Vagina (tissue), 2 donors: ENCODE measurements around the gene REXO4.

Source experiments
- CTCF ChIP-seq, 3 experiments: fragments of 450-650 bp in 2 of 3; fragments of 200-600 bp in 1 of 3; sonication (generic) in 1 of 3; IDR thresholded peaks; one replicate each; pipeline ENCODE4 v1.5.1; 2017 to 2019; ENCODE audit warnings: antibody characterized with exemption in 3 of 3, mild to moderate bottlenecking in 2 of 3, moderate library complexity in 2 of 3
- POLR2A ChIP-seq, 2 donors: fragments of 450-650 bp; IDR thresholded peaks; one replicate each; pipeline ENCODE4 v1.6.1; 2017; ENCODE audit warnings: antibody characterized with exemption in 2 of 2, mild to moderate bottlenecking in 2 of 2, moderate library complexity in 2 of 2
- POLR2AphosphoS5 ChIP-seq, 2 donors: sonication (generic); formaldehyde crosslinking; IDR thresholded peaks; one replicate each; pipeline ENCODE4 v1.9.0; 2017; ENCODE audit warnings: antibody characterized with exemption in 2 of 2, mild to moderate bottlenecking in 2 of 2, low read depth in 1 of 2; ENCODE audit not compliant: insufficient read depth in 1 of 2

GRCh38 chr9:133454325-133454724 is 36.5 kb upstream of the REXO4 start:
- no peak for TF ChIP-seq POLR2AphosphoS5 (IDR thresholded peaks at IDR 0.05; ENCODE audit: insufficient read depth in 1 of 2, low read depth in 1 of 2)
- TF ChIP-seq CTCF (IDR thresholded peaks at IDR 0.05): no peak
- TF ChIP-seq POLR2A (IDR thresholded peaks at IDR 0.05): no peak
